ENCODE data around the gene TBC1D22A.

DNA sequence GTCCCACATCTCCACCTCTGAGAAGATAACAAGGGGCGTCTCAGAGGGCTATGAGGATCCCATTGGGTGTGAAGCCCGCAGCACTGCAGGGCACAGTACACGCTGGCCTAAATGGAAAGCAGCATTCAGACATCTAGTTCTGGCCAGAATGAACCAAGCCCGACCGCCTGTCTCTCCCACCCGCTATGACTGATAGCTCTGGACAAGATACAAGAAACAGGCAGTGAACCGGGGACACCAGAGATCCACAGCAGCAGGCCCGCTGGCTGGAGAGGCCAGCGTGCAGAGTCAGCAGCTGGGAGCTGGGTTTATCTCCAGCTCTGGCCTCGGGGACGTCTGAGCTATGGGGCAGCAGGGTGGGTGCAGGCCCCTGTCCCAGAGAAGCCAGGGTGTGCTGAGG, 34.0 kb upstream of the TBC1D22A start:
- TF ChIP-seq, protein P1, sequence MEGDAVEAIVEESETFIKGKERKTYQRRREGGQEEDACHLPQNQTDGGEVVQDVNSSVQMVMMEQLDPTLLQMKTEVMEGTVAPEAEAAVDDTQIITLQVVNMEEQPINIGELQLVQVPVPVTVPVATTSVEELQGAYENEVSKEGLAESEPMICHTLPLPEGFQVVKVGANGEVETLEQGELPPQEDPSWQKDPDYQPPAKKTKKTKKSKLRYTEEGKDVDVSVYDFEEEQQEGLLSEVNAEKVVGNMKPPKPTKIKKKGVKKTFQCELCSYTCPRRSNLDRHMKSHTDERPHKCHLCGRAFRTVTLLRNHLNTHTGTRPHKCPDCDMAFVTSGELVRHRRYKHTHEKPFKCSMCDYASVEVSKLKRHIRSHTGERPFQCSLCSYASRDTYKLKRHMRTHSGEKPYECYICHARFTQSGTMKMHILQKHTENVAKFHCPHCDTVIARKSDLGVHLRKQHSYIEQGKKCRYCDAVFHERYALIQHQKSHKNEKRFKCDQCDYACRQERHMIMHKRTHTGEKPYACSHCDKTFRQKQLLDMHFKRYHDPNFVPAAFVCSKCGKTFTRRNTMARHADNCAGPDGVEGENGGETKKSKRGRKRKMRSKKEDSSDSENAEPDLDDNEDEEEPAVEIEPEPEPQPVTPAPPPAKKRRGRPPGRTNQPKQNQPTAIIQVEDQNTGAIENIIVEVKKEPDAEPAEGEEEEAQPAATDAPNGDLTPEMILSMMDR (IDR thresholded peaks at IDR 0.05; ENCODE audit: extremely low read depth in 1 of 2, insufficient read depth in 1 of 2, low read depth in 1 of 2, low read length in 2 of 2) = no peak
- no peak for TF ChIP-seq EZH2 (IDR thresholded peaks at IDR 0.05; ENCODE audit: borderline replicate concordance, low read depth, low read length, severe bottlenecking)
- TF ChIP-seq POLR2AphosphoS5 (IDR thresholded peaks at IDR 0.05; ENCODE audit: insufficient read depth, low read depth, low read length) = no peak
- TF ChIP-seq JUN (IDR thresholded peaks at IDR 0.05; ENCODE audit: borderline replicate concordance, insufficient read depth, insufficient read length, low read depth) = no peak
- TF ChIP-seq POLR2A (IDR thresholded peaks at IDR 0.05; ENCODE audit: low read depth, low read length) = no peak
